NB4 (cell line): ENCODE measurements around the gene FRMD5.

ENCODE experiments used
- MYC ChIP-seq: IDR thresholded peaks from 2 replicates; pipeline ENCODE4 v1.6.1; 2011; ENCODE audit warnings: low read depth, low read length
- POLR2A ChIP-seq: IDR thresholded peaks from 2 replicates; pipeline ENCODE4 v1.6.1; 2011; ENCODE audit warnings: mild to moderate bottlenecking; ENCODE audit not compliant: insufficient read length; ENCODE audit errors: extremely low read depth
- TF ChIP-seq, protein P1 (sequence below): IDR thresholded peaks from one replicate; pipeline ENCODE4 v1.5.1; 2012; ENCODE audit warnings: low read depth, low read length

DNA sequence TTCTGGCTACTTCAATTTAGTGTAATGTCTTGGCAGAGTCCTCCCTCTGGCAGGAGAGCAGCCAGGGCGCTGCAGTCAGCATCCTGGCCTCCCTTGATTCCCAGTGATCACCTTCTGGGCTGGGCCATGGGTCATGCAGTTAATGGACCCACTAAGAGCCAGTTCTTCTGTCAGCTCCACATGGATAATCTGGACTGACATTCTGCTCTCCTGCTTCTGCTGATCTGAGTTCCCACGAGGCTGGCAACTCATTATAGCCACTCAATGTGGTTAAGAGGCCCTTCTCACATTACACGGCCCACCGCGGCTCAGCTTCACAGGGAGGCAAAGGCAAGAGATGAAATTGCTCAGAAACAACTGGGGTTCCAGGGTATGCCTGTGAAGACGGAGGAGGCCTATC is 274.3 kb downstream of the FRMD5 start:
- TF ChIP-seq, protein P1, sequence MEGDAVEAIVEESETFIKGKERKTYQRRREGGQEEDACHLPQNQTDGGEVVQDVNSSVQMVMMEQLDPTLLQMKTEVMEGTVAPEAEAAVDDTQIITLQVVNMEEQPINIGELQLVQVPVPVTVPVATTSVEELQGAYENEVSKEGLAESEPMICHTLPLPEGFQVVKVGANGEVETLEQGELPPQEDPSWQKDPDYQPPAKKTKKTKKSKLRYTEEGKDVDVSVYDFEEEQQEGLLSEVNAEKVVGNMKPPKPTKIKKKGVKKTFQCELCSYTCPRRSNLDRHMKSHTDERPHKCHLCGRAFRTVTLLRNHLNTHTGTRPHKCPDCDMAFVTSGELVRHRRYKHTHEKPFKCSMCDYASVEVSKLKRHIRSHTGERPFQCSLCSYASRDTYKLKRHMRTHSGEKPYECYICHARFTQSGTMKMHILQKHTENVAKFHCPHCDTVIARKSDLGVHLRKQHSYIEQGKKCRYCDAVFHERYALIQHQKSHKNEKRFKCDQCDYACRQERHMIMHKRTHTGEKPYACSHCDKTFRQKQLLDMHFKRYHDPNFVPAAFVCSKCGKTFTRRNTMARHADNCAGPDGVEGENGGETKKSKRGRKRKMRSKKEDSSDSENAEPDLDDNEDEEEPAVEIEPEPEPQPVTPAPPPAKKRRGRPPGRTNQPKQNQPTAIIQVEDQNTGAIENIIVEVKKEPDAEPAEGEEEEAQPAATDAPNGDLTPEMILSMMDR, result no peak
- TF ChIP-seq POLR2A, result no peak
- TF ChIP-seq MYC, result no peak
